ENCODE data around the gene ASPA.
"Not testable (repeated sequence)": the region's sequence is repeated elsewhere in the genome, so short reads cannot be mapped to it uniquely, and the experiment has no call there.

The ASPA gene

GRCh38 chr17:3510090-3510489 lies 34.3 kb downstream of the ASPA start:
- DNase-seq: no peak

GRCh38 chr17:3511852-3512504 lies 36.2 kb downstream of the ASPA start:
- no peak for DNase-seq

- no peak for DNase-seq
Observed at GRCh38 chr17:3512505-3513171, 36.8 kb downstream of the ASPA start.

GRCh38 chr17:3513305-3514035 lies 37.7 kb downstream of the ASPA start:
- DNase-seq: no peak

GRCh38 chr17:3514167-3514566 lies 38.4 kb downstream of the ASPA start:
- not testable (repeated sequence) for DNase-seq

GRCh38 chr17:3514873-3515272 lies 39.1 kb downstream of the ASPA start:
- no peak for DNase-seq

- DNase-seq: not testable (repeated sequence)
Observed at GRCh38 chr17:3519472-3519871, 43.7 kb downstream of the ASPA start.

- no peak for DNase-seq
Observed at GRCh38 chr17:3524024-3524423, 48.2 kb downstream of the ASPA start.

- DNase-seq: no peak
Observed at GRCh38 chr17:3526491-3526890, 50.7 kb downstream of the ASPA start.

- no peak for DNase-seq
Observed at GRCh38 chr17:3526971-3527370, 51.2 kb downstream of the ASPA start.

- no peak for DNase-seq
Observed at GRCh38 chr17:3527468-3527867, 51.7 kb downstream of the ASPA start.

GRCh38 chr17:3527896-3528295 lies 52.1 kb downstream of the ASPA start:
- DNase-seq: no peak

- no peak for DNase-seq
Observed at GRCh38 chr17:3528403-3528851, 52.6 kb downstream of the ASPA start.

GRCh38 chr17:3528880-3529511 lies 53.2 kb downstream of the ASPA start:
- DNase-seq: no peak

GRCh38 chr17:3529817-3530741 lies 54.3 kb downstream of the ASPA start:
- DNase-seq: no peak

GRCh38 chr17:3531266-3532101 lies 55.7 kb downstream of the ASPA start:
- DNase-seq: no peak

GRCh38 chr17:3532106-3532858 lies 56.5 kb downstream of the ASPA start:
- no peak for DNase-seq

GRCh38 chr17:3532859-3533142 lies 57.0 kb downstream of the ASPA start:
- no peak for DNase-seq

GRCh38 chr17:3533752-3534151 lies 58.0 kb downstream of the ASPA start:
- no peak for DNase-seq

GRCh38 chr17:3534881-3535252 lies 59.1 kb downstream of the ASPA start:
- DNase-seq: no peak
